ENCODE measurements around the gene HCRTR1.

HCRTR1 gene

GRCh38 chr1:31598980-31599379 lies 18.5 kb upstream of the HCRTR1 start:
- no peak for DNase-seq (ENCODE audit: low spot score)

DNA sequence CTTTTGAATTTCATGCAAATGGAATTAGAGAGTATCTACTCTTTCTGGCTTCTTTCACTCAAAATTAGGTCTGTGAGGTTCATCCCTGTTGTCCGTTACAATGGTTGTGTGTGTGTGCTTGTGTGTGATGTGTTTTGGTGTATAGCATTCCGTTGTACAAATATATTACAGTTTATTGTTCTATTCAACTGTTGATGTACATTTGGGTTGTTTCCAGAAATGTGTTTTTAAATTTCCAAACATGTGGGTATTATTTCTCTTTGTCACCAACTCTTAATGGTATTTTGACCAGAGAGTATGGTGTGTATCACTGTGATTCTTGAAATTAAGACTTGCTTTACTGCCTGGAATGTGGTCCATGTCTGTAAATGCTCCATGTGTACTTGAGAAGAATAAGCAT lies 16.8 kb upstream of the HCRTR1 start:
- DNase-seq (ENCODE audit: low spot score) = no peak

DNA sequence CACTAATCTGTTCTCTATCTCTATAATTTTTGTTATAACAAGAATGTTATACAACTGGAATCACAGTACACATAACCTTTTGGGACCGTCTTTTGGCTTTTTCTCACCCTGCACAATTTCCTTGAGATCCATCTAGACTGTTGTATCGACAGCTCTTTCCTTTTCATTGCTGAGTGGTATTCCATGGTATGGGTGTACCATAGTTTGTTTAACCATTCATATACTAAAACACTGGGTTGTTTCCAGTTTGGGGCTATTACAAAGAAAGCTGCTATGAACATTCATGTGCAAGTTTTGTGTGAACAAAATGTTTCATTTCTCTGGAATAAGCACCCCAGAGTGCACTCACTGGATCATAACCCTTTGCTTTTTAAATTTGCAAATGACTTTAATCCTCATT lies 15.4 kb upstream of the HCRTR1 start:
- DNase-seq (ENCODE audit: low spot score) = no peak

GRCh38 chr1:31605908-31606427 lies 11.5 kb upstream of the HCRTR1 start:
- no peak for DNase-seq (ENCODE audit: low spot score)

- no peak for DNase-seq (ENCODE audit: low spot score)
Measured at GRCh38 chr1:31607360-31607759, 10.1 kb upstream of the HCRTR1 start.

DNA sequence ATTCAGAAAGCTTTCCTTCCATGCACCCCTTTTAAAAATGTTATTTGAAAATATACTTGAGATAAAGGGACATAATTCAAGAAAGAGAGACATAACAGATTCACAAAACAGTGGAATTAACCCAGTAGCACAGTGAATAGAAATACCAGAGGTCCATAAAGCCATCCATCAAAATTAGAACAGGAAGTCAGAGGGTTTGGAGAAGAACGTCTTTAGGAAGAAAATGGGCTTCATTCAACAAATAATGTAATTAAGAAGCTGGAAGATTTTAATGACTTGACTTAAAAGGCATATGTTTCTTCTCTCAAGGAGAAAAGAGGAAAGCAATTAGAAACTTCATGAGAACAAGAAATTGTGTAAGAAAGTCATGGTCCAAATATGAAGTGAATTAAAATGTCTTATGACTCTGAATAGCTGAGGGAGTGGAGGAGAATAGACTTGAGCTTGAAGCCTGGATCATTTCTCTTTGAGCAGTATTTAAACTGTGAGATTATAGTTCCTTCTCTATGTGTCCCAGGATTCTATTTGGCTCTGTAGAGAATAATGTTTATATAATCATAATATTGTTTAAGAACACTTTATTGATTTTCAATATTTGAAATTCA lies 7.9 kb upstream of the HCRTR1 start:
- no peak for DNase-seq (ENCODE audit: low spot score)

GRCh38 chr1:31614414-31615005 lies 3.0 kb upstream of the HCRTR1 start:
- no peak for DNase-seq (ENCODE audit: low spot score)

DNA sequence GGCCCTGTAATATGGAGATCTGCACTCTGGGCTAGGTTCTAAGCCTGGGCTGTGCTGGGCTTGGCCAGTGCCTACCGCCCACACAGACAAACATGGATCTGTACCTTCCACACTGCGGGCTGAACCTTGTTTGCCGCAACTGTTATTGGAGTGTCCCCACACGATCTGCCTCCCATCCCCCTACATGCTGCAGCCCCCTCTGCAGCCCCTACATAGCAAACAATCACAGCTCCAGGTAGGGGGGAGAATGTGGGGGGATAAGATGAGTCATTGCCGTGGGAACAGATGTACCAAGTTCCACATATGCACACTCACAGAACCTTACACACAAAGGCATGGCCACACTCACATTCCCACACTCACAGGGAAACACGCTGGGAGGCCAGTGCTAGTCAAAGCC lies 2.1 kb upstream of the HCRTR1 start:
- no peak for DNase-seq (ENCODE audit: low spot score)

- no peak for DNase-seq (ENCODE audit: low spot score)
Measured at GRCh38 chr1:31615939-31616338, 1.6 kb upstream of the HCRTR1 start.

- DNase-seq (ENCODE audit: low spot score) = peak; percentile 53
Measured at GRCh38 chr1:31617916-31618746, 642 bp downstream of the HCRTR1 start.

DNA sequence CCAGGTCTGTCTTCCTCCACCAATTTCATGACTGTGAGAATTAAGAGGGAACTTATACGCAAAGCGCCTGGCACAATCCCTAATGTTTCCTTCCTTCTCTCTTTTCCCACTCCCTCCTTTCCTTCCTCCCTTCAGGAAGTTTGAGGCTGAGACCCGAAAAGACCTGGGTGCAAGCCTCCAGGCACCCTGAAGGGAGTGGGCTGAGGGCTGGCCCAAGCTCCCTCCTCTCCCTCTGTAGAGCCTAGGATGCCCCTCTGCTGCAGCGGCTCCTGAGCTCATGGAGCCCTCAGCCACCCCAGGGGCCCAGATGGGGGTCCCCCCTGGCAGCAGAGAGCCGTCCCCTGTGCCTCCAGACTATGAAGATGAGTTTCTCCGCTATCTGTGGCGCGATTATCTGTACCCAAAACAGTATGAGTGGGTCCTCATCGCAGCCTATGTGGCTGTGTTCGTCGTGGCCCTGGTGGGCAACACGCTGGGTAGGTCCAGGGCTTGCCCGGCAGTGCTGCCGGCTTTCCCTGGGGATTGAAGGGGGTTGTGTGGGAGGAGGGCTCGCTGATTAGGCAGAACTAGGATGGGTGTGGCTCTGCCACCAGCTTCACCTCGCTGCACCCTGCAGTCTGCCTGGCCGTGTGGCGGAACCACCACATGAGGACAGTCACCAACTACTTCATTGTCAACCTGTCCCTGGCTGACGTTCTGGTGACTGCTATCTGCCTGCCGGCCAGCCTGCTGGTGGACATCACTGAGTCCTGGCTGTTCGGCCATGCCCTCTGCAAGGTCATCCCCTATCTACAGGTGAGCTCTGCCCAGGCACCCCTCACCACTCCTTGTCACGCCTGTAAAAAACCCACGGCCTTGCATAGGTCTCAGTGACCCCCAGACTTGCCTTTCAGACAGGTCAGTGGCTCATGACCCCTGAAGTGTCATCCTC lies 1.7 kb downstream of the HCRTR1 start:
- DNase-seq (ENCODE audit: low spot score) = no peak

- no peak for DNase-seq (ENCODE audit: low spot score)
Measured at GRCh38 chr1:31620631-31621497, 3.4 kb downstream of the HCRTR1 start.

- no peak for DNase-seq (ENCODE audit: low spot score)
Measured at GRCh38 chr1:31621498-31621820, 4.0 kb downstream of the HCRTR1 start.

- no peak for DNase-seq (ENCODE audit: low spot score)
Measured at GRCh38 chr1:31621847-31622730, 4.6 kb downstream of the HCRTR1 start.

DNA sequence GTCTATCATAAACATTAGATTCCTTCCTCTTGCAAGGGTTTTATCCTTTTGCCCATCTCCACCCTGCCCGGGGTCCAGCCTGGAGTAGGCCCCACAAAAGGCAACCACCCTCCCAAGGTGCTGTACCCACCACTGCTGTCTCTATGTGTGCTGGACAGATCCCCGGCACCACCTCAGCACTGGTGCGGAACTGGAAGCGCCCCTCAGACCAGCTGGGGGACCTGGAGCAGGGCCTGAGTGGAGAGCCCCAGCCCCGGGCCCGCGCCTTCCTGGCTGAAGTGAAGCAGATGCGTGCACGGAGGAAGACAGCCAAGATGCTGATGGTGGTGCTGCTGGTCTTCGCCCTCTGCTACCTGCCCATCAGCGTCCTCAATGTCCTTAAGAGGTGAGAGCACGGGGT lies 5.9 kb downstream of the HCRTR1 start:
- no peak for DNase-seq (ENCODE audit: low spot score)

GRCh38 chr1:31624309-31624708 lies 6.8 kb downstream of the HCRTR1 start:
- no peak for DNase-seq (ENCODE audit: low spot score)

DNA sequence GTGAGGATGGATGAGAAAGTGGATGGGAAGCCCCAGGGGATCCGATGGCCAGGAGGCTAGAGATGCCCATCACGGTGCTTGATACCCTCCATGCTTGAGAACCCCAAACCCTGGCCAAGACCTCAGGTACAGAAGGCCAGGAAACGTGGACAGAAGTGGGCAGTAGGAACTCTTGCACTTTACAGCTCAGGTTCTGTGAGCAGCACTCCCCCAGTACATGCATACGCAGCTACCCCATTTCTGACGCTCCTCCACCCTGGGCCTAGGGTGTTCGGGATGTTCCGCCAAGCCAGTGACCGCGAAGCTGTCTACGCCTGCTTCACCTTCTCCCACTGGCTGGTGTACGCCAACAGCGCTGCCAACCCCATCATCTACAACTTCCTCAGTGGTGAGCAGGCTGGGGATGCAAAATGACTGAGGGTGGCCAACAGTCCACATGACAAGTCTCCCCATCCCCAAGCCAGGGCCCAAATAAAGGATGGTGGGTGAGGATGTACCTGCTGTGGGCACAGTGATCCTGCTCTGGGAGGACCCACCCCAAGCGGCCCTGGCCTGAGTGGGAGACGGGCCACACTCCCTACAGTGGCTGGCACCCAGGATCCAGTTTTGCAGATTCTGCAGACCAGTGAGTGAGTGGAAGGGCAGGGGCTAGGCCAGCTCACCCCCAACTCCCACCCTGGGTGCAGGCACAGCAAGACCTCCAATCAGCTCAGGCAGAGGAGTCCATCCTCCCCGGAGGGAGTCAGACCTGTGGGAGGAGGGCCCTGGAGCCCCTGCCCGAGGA lies 7.4 kb downstream of the HCRTR1 start:
- no peak for DNase-seq (ENCODE audit: low spot score)

- DNase-seq (ENCODE audit: low spot score) = peak; percentile 73
Measured at GRCh38 chr1:31625561-31626222, 8.2 kb downstream of the HCRTR1 start.
